Measurements from ENCODE around the gene SEMA4B.

Gene SEMA4B

DNA sequence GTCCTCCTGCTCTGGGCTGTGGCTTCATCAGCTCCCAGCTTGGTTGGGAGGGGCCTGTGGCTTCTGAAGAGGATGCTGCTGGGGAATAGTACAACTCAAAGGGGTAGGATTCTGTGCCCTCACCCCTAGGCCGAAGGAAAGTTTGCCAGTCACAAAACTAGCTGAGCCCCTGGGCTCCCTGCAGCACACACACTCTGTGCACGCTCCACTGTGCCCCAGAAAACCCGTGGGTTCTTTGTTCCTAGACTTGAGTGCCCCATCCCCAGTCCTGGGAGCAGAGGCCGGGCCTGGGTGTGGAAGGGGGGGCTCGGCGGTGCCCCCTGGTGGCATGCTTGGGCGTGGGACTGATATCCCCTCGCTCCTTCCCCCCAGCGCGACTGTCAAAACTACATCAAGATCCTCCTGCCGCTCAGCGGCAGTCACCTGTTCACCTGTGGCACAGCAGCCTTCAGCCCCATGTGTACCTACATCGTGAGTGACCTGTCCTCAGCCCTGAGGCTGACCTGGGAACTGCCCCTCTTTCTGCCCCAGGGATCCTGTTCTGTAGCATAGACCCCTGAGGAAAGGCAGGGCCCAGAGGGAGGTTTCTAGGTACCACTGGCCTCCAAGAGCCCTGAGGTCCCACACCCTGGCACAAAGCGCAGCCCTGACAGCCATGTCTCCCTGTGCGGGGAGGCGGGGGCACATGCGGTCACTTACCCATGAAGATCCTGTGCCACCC, 18.5 kb downstream of the SEMA4B start:
- H3K9ac ChIP-seq (ENCODE audit: low read depth, low read length): no peak overlapping the region
- H3K4me3 ChIP-seq (ENCODE audit: low read depth, low read length): no peak overlapping the region
- peaks cover 4% of the 10 kb centered on the region; the same call in 1 of the 2 replicates for H3K4me1 ChIP-seq (ENCODE audit: control insufficient read depth, insufficient read depth, low read length)
- H3K9me3 ChIP-seq (ENCODE audit: control insufficient read depth, insufficient read depth, low read length): no peaks in the 10 kb centered on the region
- H3K36me3 ChIP-seq (ENCODE audit: control insufficient read depth, insufficient read depth, low read length): peaks cover 33% of the 10 kb centered on the region
- no peak overlapping the region for H3K27ac ChIP-seq (ENCODE audit: low read depth, low read length)
- no peaks in the 10 kb centered on the region for H3K27me3 ChIP-seq (ENCODE audit: control insufficient read depth, insufficient read depth, low read length)

DNA sequence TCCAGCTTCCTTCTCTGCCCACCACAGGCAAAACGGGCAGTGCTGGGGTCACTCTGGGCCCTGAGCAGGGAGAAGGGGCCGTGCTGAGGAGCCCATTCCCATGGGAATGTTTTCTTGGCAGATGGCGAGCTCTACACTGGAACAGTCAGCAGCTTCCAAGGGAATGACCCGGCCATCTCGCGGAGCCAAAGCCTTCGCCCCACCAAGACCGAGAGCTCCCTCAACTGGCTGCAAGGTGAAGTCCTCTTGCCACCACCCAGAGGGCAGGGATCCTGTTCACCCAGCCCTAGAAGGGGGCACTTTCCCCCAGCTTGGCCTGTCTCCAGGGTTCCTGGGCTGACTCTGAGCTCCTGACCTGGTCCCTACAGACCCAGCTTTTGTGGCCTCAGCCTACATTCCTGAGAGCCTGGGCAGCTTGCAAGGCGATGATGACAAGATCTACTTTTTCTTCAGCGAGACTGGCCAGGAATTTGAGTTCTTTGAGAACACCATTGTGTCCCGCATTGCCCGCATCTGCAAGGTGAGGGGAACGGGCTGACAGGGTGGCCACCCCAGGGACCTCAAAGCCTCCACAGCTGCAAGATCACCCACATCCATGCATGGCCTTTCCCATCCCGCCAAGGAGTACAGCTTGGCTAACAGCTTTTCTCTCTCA, 20.2 kb downstream of the SEMA4B start:
- Histone ChIP-seq H3K27me3 (ENCODE audit: control insufficient read depth, insufficient read depth, low read length) (no peaks in the 10 kb centered on the region), H3K36me3 (ENCODE audit: control insufficient read depth, insufficient read depth, low read length) (peaks cover 46% of the 10 kb centered on the region), H3K4me3 (ENCODE audit: low read depth, low read length) (no peak overlapping the region), H3K9me3 (ENCODE audit: control insufficient read depth, insufficient read depth, low read length) (no peaks in the 10 kb centered on the region), H3K27ac (ENCODE audit: low read depth, low read length) (no peak overlapping the region), H3K4me1 (ENCODE audit: control insufficient read depth, insufficient read depth, low read length) (peaks cover 4% of the 10 kb centered on the region; the same call in 1 of the 2 replicates), H3K9ac (ENCODE audit: low read depth, low read length) (no peak overlapping the region)

DNA sequence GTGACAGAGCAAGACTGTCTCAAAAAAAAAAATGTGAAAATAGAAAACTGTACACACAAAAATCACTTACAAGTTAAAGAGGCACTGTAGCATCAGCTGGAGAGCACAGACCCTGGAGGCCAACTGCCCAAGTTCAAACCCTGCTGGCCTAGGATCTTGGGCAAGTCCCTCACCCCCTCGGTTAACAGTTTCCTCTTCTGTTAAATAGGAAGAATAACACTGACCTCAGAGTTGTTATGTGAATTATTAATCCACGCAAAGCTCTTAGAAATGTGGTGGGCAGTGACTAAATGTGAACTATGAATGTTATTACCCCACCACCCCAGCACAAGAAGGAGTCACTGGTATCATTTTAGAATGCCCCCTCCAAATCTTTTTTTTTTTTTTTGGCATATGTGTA, 21.4 kb downstream of the SEMA4B start:
- H3K4me3 ChIP-seq (ENCODE audit: low read depth, low read length): no peak overlapping the region
- no peaks in the 10 kb centered on the region for H3K27me3 ChIP-seq (ENCODE audit: control insufficient read depth, insufficient read depth, low read length)
- no peaks in the 10 kb centered on the region for H3K9me3 ChIP-seq (ENCODE audit: control insufficient read depth, insufficient read depth, low read length)
- H3K4me1 ChIP-seq (ENCODE audit: control insufficient read depth, insufficient read depth, low read length): peaks cover 4% of the 10 kb centered on the region; the same call in 1 of the 2 replicates
- no peak overlapping the region for H3K27ac ChIP-seq (ENCODE audit: low read depth, low read length)
- H3K36me3 ChIP-seq (ENCODE audit: control insufficient read depth, insufficient read depth, low read length): peaks cover 52% of the 10 kb centered on the region
- no peak overlapping the region for H3K9ac ChIP-seq (ENCODE audit: low read depth, low read length)

DNA sequence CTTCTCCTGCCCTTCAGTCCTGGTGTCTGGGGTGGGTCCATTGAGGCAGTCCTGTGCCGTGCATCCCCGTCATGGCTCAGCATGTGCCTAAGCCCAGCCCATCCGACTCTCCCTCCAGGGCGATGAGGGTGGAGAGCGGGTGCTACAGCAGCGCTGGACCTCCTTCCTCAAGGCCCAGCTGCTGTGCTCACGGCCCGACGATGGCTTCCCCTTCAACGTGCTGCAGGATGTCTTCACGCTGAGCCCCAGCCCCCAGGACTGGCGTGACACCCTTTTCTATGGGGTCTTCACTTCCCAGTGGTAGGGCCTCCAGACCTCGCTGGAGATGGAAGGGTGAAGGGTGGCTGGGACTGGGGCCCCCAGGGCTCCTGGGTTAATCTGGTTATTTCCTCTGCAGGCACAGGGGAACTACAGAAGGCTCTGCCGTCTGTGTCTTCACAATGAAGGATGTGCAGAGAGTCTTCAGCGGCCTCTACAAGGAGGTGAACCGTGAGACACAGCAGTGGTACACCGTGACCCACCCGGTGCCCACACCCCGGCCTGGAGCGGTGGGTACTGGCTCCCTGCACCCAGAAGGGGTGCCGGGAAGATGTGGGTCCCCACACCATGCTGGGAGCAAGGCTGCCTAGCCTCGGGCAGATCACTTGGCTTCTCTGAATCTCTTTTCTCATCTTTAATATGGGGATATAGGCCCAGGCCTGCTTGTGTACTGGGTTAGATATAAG, 22.5 kb downstream of the SEMA4B start:
- no peak overlapping the region for H3K27ac ChIP-seq (ENCODE audit: low read depth, low read length)
- no peaks in the 10 kb centered on the region for H3K27me3 ChIP-seq (ENCODE audit: control insufficient read depth, insufficient read depth, low read length)
- H3K9ac ChIP-seq (ENCODE audit: low read depth, low read length): no peak overlapping the region
- no peak overlapping the region for H3K4me3 ChIP-seq (ENCODE audit: low read depth, low read length)
- H3K4me1 ChIP-seq (ENCODE audit: control insufficient read depth, insufficient read depth, low read length): peaks cover 4% of the 10 kb centered on the region; the same call in 1 of the 2 replicates
- H3K9me3 ChIP-seq (ENCODE audit: control insufficient read depth, insufficient read depth, low read length): no peaks in the 10 kb centered on the region
- H3K36me3 ChIP-seq (ENCODE audit: control insufficient read depth, insufficient read depth, low read length): peaks cover 61% of the 10 kb centered on the region

DNA sequence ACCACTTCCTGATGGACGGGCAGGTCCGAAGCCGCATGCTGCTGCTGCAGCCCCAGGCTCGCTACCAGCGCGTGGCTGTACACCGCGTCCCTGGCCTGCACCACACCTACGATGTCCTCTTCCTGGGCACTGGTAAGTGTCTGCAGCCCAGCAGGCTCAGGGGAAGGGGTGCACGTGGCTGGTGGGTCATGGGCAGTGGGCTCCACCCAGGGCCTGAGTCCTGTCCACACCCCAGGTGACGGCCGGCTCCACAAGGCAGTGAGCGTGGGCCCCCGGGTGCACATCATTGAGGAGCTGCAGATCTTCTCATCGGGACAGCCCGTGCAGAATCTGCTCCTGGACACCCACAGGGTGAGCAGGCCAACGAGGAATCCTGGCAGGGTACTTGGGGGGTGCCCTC, 23.9 kb downstream of the SEMA4B start:
- H3K27ac ChIP-seq (ENCODE audit: low read depth, low read length): no peak overlapping the region
- no peaks in the 10 kb centered on the region for H3K4me1 ChIP-seq (ENCODE audit: control insufficient read depth, insufficient read depth, low read length)
- peaks cover 75% of the 10 kb centered on the region for H3K36me3 ChIP-seq (ENCODE audit: control insufficient read depth, insufficient read depth, low read length)
- no peak overlapping the region for H3K9ac ChIP-seq (ENCODE audit: low read depth, low read length)
- H3K9me3 ChIP-seq (ENCODE audit: control insufficient read depth, insufficient read depth, low read length): no peaks in the 10 kb centered on the region
- no peaks in the 10 kb centered on the region for H3K27me3 ChIP-seq (ENCODE audit: control insufficient read depth, insufficient read depth, low read length)
- no peak overlapping the region for H3K4me3 ChIP-seq (ENCODE audit: low read depth, low read length)

DNA sequence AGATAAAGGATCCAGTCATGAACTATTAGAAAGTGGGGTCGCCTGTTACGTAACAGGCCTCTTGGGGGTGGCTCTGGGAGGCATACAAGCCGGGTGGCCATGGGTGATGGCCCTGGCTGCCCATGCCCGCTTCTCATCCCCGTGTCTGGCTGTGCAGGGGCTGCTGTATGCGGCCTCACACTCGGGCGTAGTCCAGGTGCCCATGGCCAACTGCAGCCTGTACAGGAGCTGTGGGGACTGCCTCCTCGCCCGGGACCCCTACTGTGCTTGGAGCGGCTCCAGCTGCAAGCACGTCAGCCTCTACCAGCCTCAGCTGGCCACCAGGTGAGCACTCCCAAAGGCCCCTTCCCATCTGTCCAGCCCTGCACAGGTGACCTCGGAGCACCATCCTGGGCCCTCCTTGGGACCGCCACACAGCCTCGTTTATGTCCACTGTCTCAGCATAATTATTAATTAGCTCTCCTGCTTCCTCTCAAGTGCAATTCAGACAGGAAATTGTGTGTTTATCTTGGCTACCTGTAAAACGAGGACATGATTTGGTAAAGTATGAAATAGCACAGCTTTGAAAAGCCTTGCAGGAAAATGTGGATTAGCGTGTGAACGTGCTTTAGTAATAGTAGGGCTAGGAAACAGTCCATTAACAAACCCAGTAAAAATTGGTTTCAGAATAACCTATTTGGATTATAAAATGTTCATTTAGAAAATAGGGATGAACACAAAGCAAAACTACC, 24.5 kb downstream of the SEMA4B start:
- Histone ChIP-seq H3K9me3 (ENCODE audit: control insufficient read depth, insufficient read depth, low read length) (no peaks in the 10 kb centered on the region), H3K27me3 (ENCODE audit: control insufficient read depth, insufficient read depth, low read length) (no peaks in the 10 kb centered on the region), H3K36me3 (ENCODE audit: control insufficient read depth, insufficient read depth, low read length) (peaks cover 77% of the 10 kb centered on the region), H3K4me3 (ENCODE audit: low read depth, low read length) (no peak overlapping the region), H3K9ac (ENCODE audit: low read depth, low read length) (no peak overlapping the region), H3K4me1 (ENCODE audit: control insufficient read depth, insufficient read depth, low read length) (no peaks in the 10 kb centered on the region), H3K27ac (ENCODE audit: low read depth, low read length) (no peak overlapping the region)

DNA sequence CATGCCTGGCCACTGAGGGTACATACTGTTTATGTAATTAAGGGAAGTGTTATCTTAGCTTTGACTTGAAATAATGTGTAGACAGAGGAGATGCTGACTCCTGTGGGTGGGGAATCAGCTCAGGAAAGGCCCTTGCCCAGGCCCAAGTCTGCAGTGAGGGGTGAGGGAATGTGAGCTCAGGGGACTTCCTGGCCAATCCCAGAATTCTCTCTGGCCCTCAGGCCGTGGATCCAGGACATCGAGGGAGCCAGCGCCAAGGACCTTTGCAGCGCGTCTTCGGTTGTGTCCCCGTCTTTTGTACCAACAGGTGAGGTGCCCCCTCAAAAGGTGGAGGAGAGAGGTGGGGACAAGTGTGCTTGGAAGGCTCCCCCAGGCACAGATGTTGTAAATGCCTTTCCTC, 26.2 kb downstream of the SEMA4B start:
- Histone ChIP-seq H3K4me3 (ENCODE audit: low read depth, low read length) (no peak overlapping the region), H3K4me1 (ENCODE audit: control insufficient read depth, insufficient read depth, low read length) (no peaks in the 10 kb centered on the region), H3K27me3 (ENCODE audit: control insufficient read depth, insufficient read depth, low read length) (no peaks in the 10 kb centered on the region), H3K9me3 (ENCODE audit: control insufficient read depth, insufficient read depth, low read length) (no peaks in the 10 kb centered on the region), H3K9ac (ENCODE audit: low read depth, low read length) (no peak overlapping the region), H3K27ac (ENCODE audit: low read depth, low read length) (no peak overlapping the region), H3K36me3 (ENCODE audit: control insufficient read depth, insufficient read depth, low read length) (peaks cover 78% of the 10 kb centered on the region)

DNA sequence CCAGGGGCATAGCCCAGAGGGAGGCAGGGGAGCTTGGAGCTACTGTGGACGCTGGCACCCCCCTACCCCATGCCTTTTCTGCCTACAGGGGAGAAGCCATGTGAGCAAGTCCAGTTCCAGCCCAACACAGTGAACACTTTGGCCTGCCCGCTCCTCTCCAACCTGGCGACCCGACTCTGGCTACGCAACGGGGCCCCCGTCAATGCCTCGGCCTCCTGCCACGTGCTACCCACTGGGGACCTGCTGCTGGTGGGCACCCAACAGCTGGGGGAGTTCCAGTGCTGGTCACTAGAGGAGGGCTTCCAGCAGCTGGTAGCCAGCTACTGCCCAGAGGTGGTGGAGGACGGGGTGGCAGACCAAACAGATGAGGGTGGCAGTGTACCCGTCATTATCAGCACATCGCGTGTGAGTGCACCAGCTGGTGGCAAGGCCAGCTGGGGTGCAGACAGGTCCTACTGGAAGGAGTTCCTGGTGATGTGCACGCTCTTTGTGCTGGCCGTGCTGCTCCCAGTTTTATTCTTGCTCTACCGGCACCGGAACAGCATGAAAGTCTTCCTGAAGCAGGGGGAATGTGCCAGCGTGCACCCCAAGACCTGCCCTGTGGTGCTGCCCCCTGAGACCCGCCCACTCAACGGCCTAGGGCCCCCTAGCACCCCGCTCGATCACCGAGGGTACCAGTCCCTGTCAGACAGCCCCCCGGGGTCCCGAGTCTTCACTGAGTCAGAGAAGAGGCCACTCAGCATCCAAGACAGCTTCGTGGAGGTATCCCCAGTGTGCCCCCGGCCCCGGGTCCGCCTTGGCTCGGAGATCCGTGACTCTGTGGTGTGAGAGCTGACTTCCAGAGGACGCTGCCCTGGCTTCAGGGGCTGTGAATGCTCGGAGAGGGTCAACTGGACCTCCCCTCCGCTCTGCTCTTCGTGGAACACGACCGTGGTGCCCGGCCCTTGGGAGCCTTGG, 27.0 kb downstream of the SEMA4B start:
- H3K27ac ChIP-seq (ENCODE audit: low read depth, low read length): no peak overlapping the region
- no peak overlapping the region for H3K9ac ChIP-seq (ENCODE audit: low read depth, low read length)
- no peaks in the 10 kb centered on the region for H3K4me1 ChIP-seq (ENCODE audit: control insufficient read depth, insufficient read depth, low read length)
- H3K36me3 ChIP-seq (ENCODE audit: control insufficient read depth, insufficient read depth, low read length): peaks cover 73% of the 10 kb centered on the region
- H3K9me3 ChIP-seq (ENCODE audit: control insufficient read depth, insufficient read depth, low read length): no peaks in the 10 kb centered on the region
- H3K4me3 ChIP-seq (ENCODE audit: low read depth, low read length): no peak overlapping the region
- H3K27me3 ChIP-seq (ENCODE audit: control insufficient read depth, insufficient read depth, low read length): no peaks in the 10 kb centered on the region

DNA sequence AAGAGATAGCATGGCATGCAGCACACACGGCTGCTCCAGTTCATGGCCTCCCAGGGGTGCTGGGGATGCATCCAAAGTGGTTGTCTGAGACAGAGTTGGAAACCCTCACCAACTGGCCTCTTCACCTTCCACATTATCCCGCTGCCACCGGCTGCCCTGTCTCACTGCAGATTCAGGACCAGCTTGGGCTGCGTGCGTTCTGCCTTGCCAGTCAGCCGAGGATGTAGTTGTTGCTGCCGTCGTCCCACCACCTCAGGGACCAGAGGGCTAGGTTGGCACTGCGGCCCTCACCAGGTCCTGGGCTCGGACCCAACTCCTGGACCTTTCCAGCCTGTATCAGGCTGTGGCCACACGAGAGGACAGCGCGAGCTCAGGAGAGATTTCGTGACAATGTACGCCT, 27.8 kb downstream of the SEMA4B start:
- Histone ChIP-seq H3K9me3 (ENCODE audit: control insufficient read depth, insufficient read depth, low read length) (no peaks in the 10 kb centered on the region), H3K27me3 (ENCODE audit: control insufficient read depth, insufficient read depth, low read length) (no peaks in the 10 kb centered on the region), H3K4me1 (ENCODE audit: control insufficient read depth, insufficient read depth, low read length) (no peaks in the 10 kb centered on the region), H3K4me3 (ENCODE audit: low read depth, low read length) (no peak overlapping the region), H3K36me3 (ENCODE audit: control insufficient read depth, insufficient read depth, low read length) (peaks cover 64% of the 10 kb centered on the region), H3K9ac (ENCODE audit: low read depth, low read length) (no peak overlapping the region), H3K27ac (ENCODE audit: low read depth, low read length) (no peak overlapping the region)

DNA sequence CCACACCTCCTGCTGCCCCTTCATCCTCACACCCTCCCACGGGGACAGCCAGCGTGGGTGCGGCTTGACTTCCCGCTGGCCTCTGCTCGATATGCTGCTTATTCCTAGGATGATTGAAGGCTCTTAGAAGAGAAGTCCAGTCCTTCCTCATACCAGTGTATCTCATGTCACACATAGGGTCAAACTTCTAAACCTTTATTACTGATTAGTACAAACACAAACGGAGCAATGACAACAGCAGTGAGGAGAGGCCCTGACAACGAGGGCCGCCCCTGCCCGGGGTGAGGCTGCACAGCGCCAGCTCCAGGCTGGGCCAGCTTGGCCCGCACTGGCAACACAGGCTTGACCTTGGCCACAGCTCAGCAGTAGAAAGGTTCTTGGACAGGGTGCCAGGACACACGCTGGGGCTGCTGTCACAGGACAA, 29.0 kb downstream of the SEMA4B start:
- H3K4me1 ChIP-seq (ENCODE audit: control insufficient read depth, insufficient read depth, low read length): peaks cover 3% of the 10 kb centered on the region
- H3K4me3 ChIP-seq (ENCODE audit: low read depth, low read length): no peak overlapping the region
- no peak overlapping the region for H3K27ac ChIP-seq (ENCODE audit: low read depth, low read length)
- no peaks in the 10 kb centered on the region for H3K9me3 ChIP-seq (ENCODE audit: control insufficient read depth, insufficient read depth, low read length)
- H3K27me3 ChIP-seq (ENCODE audit: control insufficient read depth, insufficient read depth, low read length): no peaks in the 10 kb centered on the region
- peaks cover 54% of the 10 kb centered on the region for H3K36me3 ChIP-seq (ENCODE audit: control insufficient read depth, insufficient read depth, low read length)
- H3K9ac ChIP-seq (ENCODE audit: low read depth, low read length): no peak overlapping the region
